ENCODE data around the gene SLC49A4. TPM values are rescaled to one million over a fixed set of nuclear protein-coding genes. Genes with fewer than 3 reads are reported as not detected.

Gene SLC49A4
- total RNA-seq, 4 donors from 2014 or later: 20.4 to 33.9 (median 28.7) TPM

GRCh38 chr3:122920986-122921385 lies 126.1 kb downstream of the SLC49A4 start:
- no peaks in the 10 kb centered on the region for H3K36me3 ChIP-seq
- H3K27me3 ChIP-seq: peaks cover 38% of the 10 kb centered on the region
- TF ChIP-seq EP300 (IDR thresholded peaks at IDR 0.05) (no peak), POLR2A (IDR thresholded peaks at IDR 0.05) (no peak), POLR2AphosphoS5 (IDR thresholded peaks at IDR 0.05) (no peak)
- TF ChIP-seq, protein P1, sequence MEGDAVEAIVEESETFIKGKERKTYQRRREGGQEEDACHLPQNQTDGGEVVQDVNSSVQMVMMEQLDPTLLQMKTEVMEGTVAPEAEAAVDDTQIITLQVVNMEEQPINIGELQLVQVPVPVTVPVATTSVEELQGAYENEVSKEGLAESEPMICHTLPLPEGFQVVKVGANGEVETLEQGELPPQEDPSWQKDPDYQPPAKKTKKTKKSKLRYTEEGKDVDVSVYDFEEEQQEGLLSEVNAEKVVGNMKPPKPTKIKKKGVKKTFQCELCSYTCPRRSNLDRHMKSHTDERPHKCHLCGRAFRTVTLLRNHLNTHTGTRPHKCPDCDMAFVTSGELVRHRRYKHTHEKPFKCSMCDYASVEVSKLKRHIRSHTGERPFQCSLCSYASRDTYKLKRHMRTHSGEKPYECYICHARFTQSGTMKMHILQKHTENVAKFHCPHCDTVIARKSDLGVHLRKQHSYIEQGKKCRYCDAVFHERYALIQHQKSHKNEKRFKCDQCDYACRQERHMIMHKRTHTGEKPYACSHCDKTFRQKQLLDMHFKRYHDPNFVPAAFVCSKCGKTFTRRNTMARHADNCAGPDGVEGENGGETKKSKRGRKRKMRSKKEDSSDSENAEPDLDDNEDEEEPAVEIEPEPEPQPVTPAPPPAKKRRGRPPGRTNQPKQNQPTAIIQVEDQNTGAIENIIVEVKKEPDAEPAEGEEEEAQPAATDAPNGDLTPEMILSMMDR (IDR thresholded peaks at IDR 0.05): no peak
- WGBS, 2 donors (ENCODE audit: low coverage in 1 of 2): 85 to 100% methylated on average over 3 to 5 of the region's 6 CpGs
- no peaks in the 10 kb centered on the region for H3K9me3 ChIP-seq
- no peak overlapping the region for H3K27ac ChIP-seq
- H3K4me3 ChIP-seq: no peak overlapping the region
- peaks cover 0 to 11% (median 0%) of the 10 kb centered on the region in 3 donors for H3K4me1 ChIP-seq
- no peak for ATAC-seq

GRCh38 chr3:122921791-122922651 lies 127.2 kb downstream of the SLC49A4 start:
- peak; percentile 41 for ATAC-seq
- no peak for TF ChIP-seq EP300 (IDR thresholded peaks at IDR 0.05)
- TF ChIP-seq, protein P1 (IDR thresholded peaks at IDR 0.05): no peak
- no peak for TF ChIP-seq POLR2A (IDR thresholded peaks at IDR 0.05)
- no peak for TF ChIP-seq POLR2AphosphoS5 (IDR thresholded peaks at IDR 0.05)

DNA sequence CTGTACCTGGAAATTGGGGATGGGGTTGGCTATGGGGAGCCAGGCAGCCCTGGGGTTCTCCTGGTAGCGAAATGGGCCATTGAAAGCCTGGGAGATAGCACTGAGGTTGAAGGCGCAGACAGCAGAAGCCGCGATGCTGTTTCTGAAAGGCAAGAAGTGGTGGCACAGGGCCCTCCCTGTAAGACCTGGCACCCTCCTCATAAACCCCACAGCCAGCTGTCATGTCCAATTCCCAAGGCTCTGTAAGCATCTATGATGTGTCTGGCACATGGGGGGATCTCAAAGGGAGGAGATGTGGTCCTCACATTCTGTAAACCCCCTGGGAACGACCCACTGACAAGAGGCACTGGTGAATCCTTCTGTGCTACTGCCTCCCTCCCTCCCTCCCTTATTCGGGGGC lies 128.7 kb downstream of the SLC49A4 start:
- peaks cover 0 to 11% (median 0%) of the 10 kb centered on the region in 3 donors for H3K4me1 ChIP-seq
- peaks cover 38% of the 10 kb centered on the region for H3K27me3 ChIP-seq
- no peak for ATAC-seq
- H3K9me3 ChIP-seq: no peaks in the 10 kb centered on the region
- no peak for TF ChIP-seq POLR2AphosphoS5 (IDR thresholded peaks at IDR 0.05)
- TF ChIP-seq, protein P1 (IDR thresholded peaks at IDR 0.05): no peak
- no peak for TF ChIP-seq POLR2A (IDR thresholded peaks at IDR 0.05)
- no peak overlapping the region for H3K4me3 ChIP-seq
- no peaks in the 10 kb centered on the region for H3K36me3 ChIP-seq
- H3K27ac ChIP-seq: no peak overlapping the region
- WGBS, 2 donors (ENCODE audit: low coverage in 1 of 2): 77 to 83% methylated on average over 2 to 6 of the region's 6 CpGs

More at GRCh38 chr3:122921791-122922651, 127.2 kb downstream of the SLC49A4 start:
- Histone ChIP-seq H3K27ac (no peak overlapping the region), H3K36me3 (no peaks in the 10 kb centered on the region), H3K27me3 (peaks cover 38% of the 10 kb centered on the region), H3K9me3 (no peaks in the 10 kb centered on the region), H3K4me1 (peaks cover 0 to 11% (median 0%) of the 10 kb centered on the region in 3 donors), H3K4me3 (peak overlapping the region in 1 of 2 donors; percentile 30)
- 0% methylated on average over 1 of the region's 68 CpGs; no CpG with 5 or more reads in 1 of the 2 donors for WGBS, 2 donors (ENCODE audit: low coverage in 1 of 2)

DNA sequence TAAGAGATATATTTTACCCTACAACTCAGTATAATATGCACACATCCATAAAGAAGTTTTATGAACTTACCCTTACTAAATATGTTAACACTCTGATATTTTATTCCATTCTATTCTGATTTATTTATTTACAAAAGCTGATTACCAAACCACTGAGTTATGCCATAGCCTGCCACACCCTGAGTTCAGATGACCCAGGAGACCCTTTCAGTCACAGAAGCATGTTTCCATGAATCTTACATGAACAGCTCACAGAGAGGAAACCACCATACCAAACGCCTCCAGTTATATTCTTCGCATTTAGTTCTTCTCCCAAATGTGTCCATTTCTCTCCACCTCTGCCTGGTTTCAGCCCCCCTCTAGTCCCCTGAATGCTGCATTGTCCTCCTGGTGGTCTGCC lies 129.2 kb downstream of the SLC49A4 start:
- Histone ChIP-seq H3K4me3 (no peak overlapping the region), H3K27ac (no peak overlapping the region), H3K4me1 (peaks cover 0 to 11% (median 0%) of the 10 kb centered on the region in 3 donors), H3K36me3 (no peaks in the 10 kb centered on the region), H3K27me3 (peaks cover 38% of the 10 kb centered on the region), H3K9me3 (no peaks in the 10 kb centered on the region)
- 92 to 100% methylated on average over 2 of the region's 2 CpGs for WGBS, 2 donors (ENCODE audit: low coverage in 1 of 2)
- no peak for ATAC-seq
- TF ChIP-seq, protein P1 (IDR thresholded peaks at IDR 0.05): no peak
- TF ChIP-seq POLR2AphosphoS5 (IDR thresholded peaks at IDR 0.05) (no peak), EP300 (IDR thresholded peaks at IDR 0.05) (no peak), POLR2A (IDR thresholded peaks at IDR 0.05) (no peak)

DNA sequence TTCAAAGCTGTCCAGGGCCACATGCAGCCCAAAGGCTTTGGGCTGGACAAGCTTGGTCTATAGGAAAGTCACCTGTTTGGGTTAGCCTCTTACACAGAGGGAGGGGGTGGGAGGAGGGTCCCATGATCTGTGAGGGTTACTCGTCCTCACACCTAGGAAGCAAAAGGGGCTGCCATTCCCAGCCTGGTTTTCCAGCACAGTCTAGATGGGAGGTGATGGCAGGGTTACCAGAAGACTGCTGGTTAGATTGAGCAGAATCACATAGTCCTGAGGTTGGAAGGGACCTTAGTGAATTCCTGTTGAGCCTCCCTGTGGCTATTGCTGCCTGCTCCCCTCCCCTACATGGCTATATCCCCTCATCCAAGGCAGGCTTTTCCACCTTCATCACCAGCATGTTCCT lies 130.9 kb downstream of the SLC49A4 start:
- no peak for TF ChIP-seq POLR2AphosphoS5 (IDR thresholded peaks at IDR 0.05)
- no peak for TF ChIP-seq POLR2A (IDR thresholded peaks at IDR 0.05)
- TF ChIP-seq, protein P1 (IDR thresholded peaks at IDR 0.05): no peak
- no peak for TF ChIP-seq EP300 (IDR thresholded peaks at IDR 0.05)
- no peak for ATAC-seq
- peaks cover 38% of the 10 kb centered on the region for H3K27me3 ChIP-seq
- no peak overlapping the region for H3K4me3 ChIP-seq
- WGBS, 2 donors (ENCODE audit: low coverage in 1 of 2): 100% methylated on average over 1 of the region's 1 CpG; no CpG with 5 or more reads in 1 of the 2 donors
- no peaks in the 10 kb centered on the region for H3K9me3 ChIP-seq
- no peaks in the 10 kb centered on the region for H3K36me3 ChIP-seq
- no peak overlapping the region for H3K27ac ChIP-seq
- H3K4me1 ChIP-seq: peaks cover 0 to 11% (median 0%) of the 10 kb centered on the region in 3 donors

All from gastroesophageal sphincter (tissue), 4 donors.